ENCODE results near the gene PHF1.

Gene PHF1

GRCh38 chr6:33431880-33432541 lies 21.2 kb downstream of the PHF1 start:
- no peak for DNase-seq (ENCODE audit: low read depth in 2 of 2)

- no peak for DNase-seq (ENCODE audit: low read depth in 2 of 2)
Measured at GRCh38 chr6:33432546-33432945, 21.7 kb downstream of the PHF1 start.

GRCh38 chr6:33433001-33433543 lies 22.3 kb downstream of the PHF1 start:
- DNase-seq (ENCODE audit: low read depth in 2 of 2), result no peak

GRCh38 chr6:33433544-33434191 lies 22.9 kb downstream of the PHF1 start:
- no peak for DNase-seq (ENCODE audit: low read depth in 2 of 2)

- no peak for DNase-seq (ENCODE audit: low read depth in 2 of 2)
Measured at GRCh38 chr6:33434961-33435360, 24.1 kb downstream of the PHF1 start.

- DNase-seq (ENCODE audit: low read depth in 2 of 2), result no peak
Measured at GRCh38 chr6:33437666-33438065, 26.9 kb downstream of the PHF1 start.

GRCh38 chr6:33438978-33439594 lies 28.3 kb downstream of the PHF1 start:
- DNase-seq (ENCODE audit: low read depth in 2 of 2), result no peak

- no peak for DNase-seq (ENCODE audit: low read depth in 2 of 2)
Measured at GRCh38 chr6:33439956-33440648, 29.3 kb downstream of the PHF1 start.

GRCh38 chr6:33440649-33441309 lies 30.0 kb downstream of the PHF1 start:
- no peak for DNase-seq (ENCODE audit: low read depth in 2 of 2)

- no peak for DNase-seq (ENCODE audit: low read depth in 2 of 2)
Measured at GRCh38 chr6:33441457-33441856, 30.6 kb downstream of the PHF1 start.

GRCh38 chr6:33442283-33442682 lies 31.5 kb downstream of the PHF1 start:
- no peak for DNase-seq (ENCODE audit: low read depth in 2 of 2)

GRCh38 chr6:33443025-33443424 lies 32.2 kb downstream of the PHF1 start:
- DNase-seq (ENCODE audit: low read depth in 2 of 2), result no peak

GRCh38 chr6:33443619-33444504 lies 33.0 kb downstream of the PHF1 start:
- DNase-seq (ENCODE audit: low read depth in 2 of 2), result no peak

GRCh38 chr6:33445119-33445603 lies 34.3 kb downstream of the PHF1 start:
- no peak for DNase-seq (ENCODE audit: low read depth in 2 of 2)

- no peak for DNase-seq (ENCODE audit: low read depth in 2 of 2)
Measured at GRCh38 chr6:33446356-33446755, 35.5 kb downstream of the PHF1 start.

GRCh38 chr6:33450434-33450833 lies 39.6 kb downstream of the PHF1 start:
- no peak for DNase-seq (ENCODE audit: low read depth in 2 of 2)

GRCh38 chr6:33451606-33452005 lies 40.8 kb downstream of the PHF1 start:
- DNase-seq (ENCODE audit: low read depth in 2 of 2), result no peak

- DNase-seq (ENCODE audit: low read depth in 2 of 2), result no peak
Measured at GRCh38 chr6:33452496-33452895, 41.7 kb downstream of the PHF1 start.

- no peak for DNase-seq (ENCODE audit: low read depth in 2 of 2)
Measured at GRCh38 chr6:33453393-33454008, 42.7 kb downstream of the PHF1 start.

All from stimulated activated CD4-positive, alpha-beta T cell treated with anti-CD3 and anti-CD28 coated beads, Interleukin-12 subunit alpha, Interleukin-12 subunit beta, amount 100 ng/mL, for 24 hours (primary cell).